C4-2B (cell line): Measurements from ENCODE around the gene CEP128.
A peak's percentile ranks its signal among the peaks of the same experiment; 100 is the strongest.

Experiments
- ZFX ChIP-seq: fragments of 450-650 bp; IDR thresholded peaks from 2 replicates; pipeline ENCODE4 v1.6.1; 2017
- TF ChIP-seq, protein P1 (sequence below): fragments of 450-650 bp; conservative IDR thresholded peaks from 2 replicates; pipeline ENCODE4 v1.5.1; 2017; ENCODE audit warnings: mild to moderate bottlenecking

- TF ChIP-seq, protein P1, sequence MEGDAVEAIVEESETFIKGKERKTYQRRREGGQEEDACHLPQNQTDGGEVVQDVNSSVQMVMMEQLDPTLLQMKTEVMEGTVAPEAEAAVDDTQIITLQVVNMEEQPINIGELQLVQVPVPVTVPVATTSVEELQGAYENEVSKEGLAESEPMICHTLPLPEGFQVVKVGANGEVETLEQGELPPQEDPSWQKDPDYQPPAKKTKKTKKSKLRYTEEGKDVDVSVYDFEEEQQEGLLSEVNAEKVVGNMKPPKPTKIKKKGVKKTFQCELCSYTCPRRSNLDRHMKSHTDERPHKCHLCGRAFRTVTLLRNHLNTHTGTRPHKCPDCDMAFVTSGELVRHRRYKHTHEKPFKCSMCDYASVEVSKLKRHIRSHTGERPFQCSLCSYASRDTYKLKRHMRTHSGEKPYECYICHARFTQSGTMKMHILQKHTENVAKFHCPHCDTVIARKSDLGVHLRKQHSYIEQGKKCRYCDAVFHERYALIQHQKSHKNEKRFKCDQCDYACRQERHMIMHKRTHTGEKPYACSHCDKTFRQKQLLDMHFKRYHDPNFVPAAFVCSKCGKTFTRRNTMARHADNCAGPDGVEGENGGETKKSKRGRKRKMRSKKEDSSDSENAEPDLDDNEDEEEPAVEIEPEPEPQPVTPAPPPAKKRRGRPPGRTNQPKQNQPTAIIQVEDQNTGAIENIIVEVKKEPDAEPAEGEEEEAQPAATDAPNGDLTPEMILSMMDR, result peak; percentile 96
- no peak for TF ChIP-seq ZFX
Observed at GRCh38 chr14:80987235-80988032, 45.9 kb upstream of the CEP128 start.
